Subcutaneous adipose tissue (tissue), 4 donors: ENCODE measurements around the gene CAPZA2. TPM values are rescaled to one million over a fixed set of nuclear protein-coding genes. Genes with fewer than 3 reads are reported as not detected.

Experiments used
- CTCF ChIP-seq: fragments of 450-650 bp; IDR thresholded peaks from one replicate; pipeline ENCODE4 v1.5.1; 2016; ENCODE audit warnings: low read depth, mild to moderate bottlenecking, control low read depth, antibody characterized with exemption, moderate library complexity
- total RNA-seq, 4 donors: library from RNA; depleted of rRNA; stranded (reverse); fragments of >200 nt; gene quantifications; one replicate each; pipeline ENCODE4 v1.1.0, GENCODE V29; 2016

The CAPZA2 gene
- total RNA-seq, 4 donors from 2014 or later = 106 to 209 (median 156) TPM

- TF ChIP-seq CTCF = no peak
Measured at GRCh38 chr7:116955801-116956476, 93.6 kb downstream of the CAPZA2 start.

- TF ChIP-seq CTCF = no peak
Measured at GRCh38 chr7:116956477-116956804, 94.1 kb downstream of the CAPZA2 start.

GRCh38 chr7:116957874-116958273 lies 95.5 kb downstream of the CAPZA2 start:
- no peak for TF ChIP-seq CTCF

- no peak for TF ChIP-seq CTCF
Measured at GRCh38 chr7:116963234-116963633, 100.8 kb downstream of the CAPZA2 start.

- TF ChIP-seq CTCF = no peak
Measured at GRCh38 chr7:116966601-116967000, 104.2 kb downstream of the CAPZA2 start.

- no peak for TF ChIP-seq CTCF
Measured at GRCh38 chr7:116967254-116967922, 105.0 kb downstream of the CAPZA2 start.

- no peak for TF ChIP-seq CTCF
Measured at GRCh38 chr7:116967983-116968382, 105.6 kb downstream of the CAPZA2 start.
